Activated CD8-positive, alpha-beta T cell treated with anti-CD3 and anti-CD28 coated beads for 36 hours (primary cell): ENCODE results near the gene HAUS7. TPM values are rescaled to one million over a fixed set of nuclear protein-coding genes. Genes with fewer than 3 reads are reported as not detected.
A peak's percentile ranks its signal among the peaks of the same experiment; 100 is the strongest.

ENCODE experiments used
- ATAC-seq: fragments of 200-7000 bp; cut with Tn5 transposase; one replicate; pipeline ENCODE4 v1.10.0; 2021; ENCODE audit warnings: mild to moderate bottlenecking, moderate library complexity
- CTCF ChIA-PET: fragments of 350-600 bp; sonication (Branson Sonifier 250); formaldehyde crosslinking; loops from one replicate; lab custom pipeline; 2021; ENCODE audit warnings: antibody characterized with exemption; lab: Charles Lee
- POLR2A ChIA-PET: fragments of 350-600 bp; sonication (Branson Sonifier 250); formaldehyde crosslinking; loops from one replicate; lab custom pipeline; 2021; ENCODE audit warnings: antibody characterized with exemption; lab: Charles Lee
- DNase-seq: peaks from one replicate; pipeline ENCODE4 v3.0.0-alpha.2; 2020
- H3K27ac Mint-ChIP-seq: one replicate; pipeline ENCODE4 v1.8.0; 2021; ENCODE audit warnings: mild to moderate bottlenecking, mixed read lengths
- H3K27me3 Mint-ChIP-seq: one replicate; pipeline ENCODE4 v1.8.0; 2021; ENCODE audit warnings: mixed read lengths
- H3K36me3 Mint-ChIP-seq: one replicate; pipeline ENCODE4 v1.8.0; 2021; ENCODE audit warnings: low read depth, mixed read lengths
- H3K4me1 Mint-ChIP-seq: one replicate; pipeline ENCODE4 v1.8.0; 2021; ENCODE audit warnings: low read depth, mixed read lengths
- H3K4me3 Mint-ChIP-seq: one replicate; pipeline ENCODE4 v1.8.0; 2021; ENCODE audit warnings: mild to moderate bottlenecking, moderate library complexity, mixed read lengths
- H3K9me3 Mint-ChIP-seq: one replicate; pipeline ENCODE4 v1.8.0; 2021; ENCODE audit warnings: mixed read lengths
- intact Hi-C: fragments of 100-400 bp; cut with micrococcal nuclease; formaldehyde crosslinking; loops from one replicate; pipeline ENCODE4 v1.10.0; 2022
- total RNA-seq, 2 experiments: library from RNA; stranded (reverse); gene quantifications; one replicate each; pipeline ENCODE4 v1.2.3, GENCODE V29; 2021
- TF ChIP-seq, protein P1 (sequence below): fragments of 200-600 bp; IDR thresholded peaks from one replicate; pipeline ENCODE4 v1.8.0; 2022; ENCODE audit warnings: antibody characterized with exemption, mild to moderate bottlenecking

HAUS7 gene
- total RNA-seq, 2 experiments from 2014 or later, result 47.2 to 58.8 TPM

DNA sequence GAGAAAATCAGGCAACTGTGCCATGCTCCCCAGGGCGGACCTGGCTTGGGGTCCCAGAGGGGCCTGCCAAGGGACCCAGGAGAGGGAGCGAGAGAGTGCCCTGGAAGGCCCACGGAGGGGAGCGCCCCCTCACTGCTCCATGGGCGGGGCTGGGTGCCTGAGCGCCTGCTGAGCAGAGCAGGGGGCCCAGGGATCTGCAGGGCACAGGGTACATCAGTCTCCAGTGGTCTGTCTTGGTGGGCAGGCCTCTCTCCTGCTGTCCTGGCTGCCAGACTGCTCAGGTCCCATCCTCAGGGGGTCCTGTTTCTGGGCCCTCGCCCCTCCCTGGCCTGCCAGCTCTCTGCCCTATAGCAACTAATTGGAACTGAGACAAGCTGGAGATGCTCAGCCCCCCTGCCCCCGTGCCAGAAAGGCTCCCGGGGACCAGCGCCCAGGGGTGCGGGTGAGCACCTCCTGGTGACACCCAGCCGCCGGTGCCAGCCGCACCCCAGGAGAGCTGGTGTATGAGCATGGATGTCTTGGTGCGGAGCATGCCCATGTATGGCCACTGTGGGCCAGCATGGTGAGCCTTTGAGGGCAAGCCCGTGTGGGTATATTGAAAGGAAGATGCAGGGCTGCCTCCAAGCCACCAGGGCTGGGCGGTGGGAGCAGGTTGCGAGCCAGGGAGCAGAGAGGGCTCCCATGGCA lies 25.7 kb upstream of the HAUS7 start:
- ATAC-seq, result no peak
- H3K9me3 Mint-ChIP-seq, result no peaks in the 10 kb centered on the region

DNA sequence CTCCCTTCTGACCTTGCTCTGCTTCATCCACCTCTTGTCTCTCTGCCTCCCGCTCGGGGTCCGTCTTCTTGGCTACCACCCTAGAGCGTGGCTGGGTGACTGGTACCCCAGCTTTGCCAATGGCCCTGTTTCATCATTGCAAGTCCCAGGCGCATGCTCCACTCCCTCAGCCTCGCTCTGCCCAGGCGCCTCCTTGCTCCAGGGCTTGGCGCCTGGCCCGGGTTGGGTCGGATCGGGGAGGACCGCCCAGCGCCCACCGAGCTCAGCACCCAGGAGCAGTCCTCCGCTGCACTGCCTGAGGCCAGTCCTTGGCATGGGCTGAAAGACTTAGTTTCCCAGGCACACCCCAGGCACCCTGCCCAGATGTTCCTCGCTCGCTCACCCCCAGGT lies 25.0 kb upstream of the HAUS7 start:
- TF ChIP-seq, protein P1, sequence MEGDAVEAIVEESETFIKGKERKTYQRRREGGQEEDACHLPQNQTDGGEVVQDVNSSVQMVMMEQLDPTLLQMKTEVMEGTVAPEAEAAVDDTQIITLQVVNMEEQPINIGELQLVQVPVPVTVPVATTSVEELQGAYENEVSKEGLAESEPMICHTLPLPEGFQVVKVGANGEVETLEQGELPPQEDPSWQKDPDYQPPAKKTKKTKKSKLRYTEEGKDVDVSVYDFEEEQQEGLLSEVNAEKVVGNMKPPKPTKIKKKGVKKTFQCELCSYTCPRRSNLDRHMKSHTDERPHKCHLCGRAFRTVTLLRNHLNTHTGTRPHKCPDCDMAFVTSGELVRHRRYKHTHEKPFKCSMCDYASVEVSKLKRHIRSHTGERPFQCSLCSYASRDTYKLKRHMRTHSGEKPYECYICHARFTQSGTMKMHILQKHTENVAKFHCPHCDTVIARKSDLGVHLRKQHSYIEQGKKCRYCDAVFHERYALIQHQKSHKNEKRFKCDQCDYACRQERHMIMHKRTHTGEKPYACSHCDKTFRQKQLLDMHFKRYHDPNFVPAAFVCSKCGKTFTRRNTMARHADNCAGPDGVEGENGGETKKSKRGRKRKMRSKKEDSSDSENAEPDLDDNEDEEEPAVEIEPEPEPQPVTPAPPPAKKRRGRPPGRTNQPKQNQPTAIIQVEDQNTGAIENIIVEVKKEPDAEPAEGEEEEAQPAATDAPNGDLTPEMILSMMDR, result no peak
- ChIA-PET CTCF (interaction anchor here (1.2 kb wide), 1 partner anchor 24 kb away, joined by 5 read pairs; the partner anchor contains the start of gene HAUS7), POLR2A (no interaction called here)
- no peaks in the 10 kb centered on the region for H3K27me3 Mint-ChIP-seq
- H3K9me3 Mint-ChIP-seq, result no peaks in the 10 kb centered on the region
- ATAC-seq (no peak), DNase-seq (no peak)
- H3K4me3 Mint-ChIP-seq, result no peak overlapping the region
- no peaks in the 10 kb centered on the region for H3K4me1 Mint-ChIP-seq
- intact Hi-C loops, result no loop called here
- H3K36me3 Mint-ChIP-seq, result no peaks in the 10 kb centered on the region
- no peak overlapping the region for H3K27ac Mint-ChIP-seq

More for the DNA sequence above, 25.7 kb upstream of the HAUS7 start:
- intact Hi-C loops, result no loop called here
- CTCF ChIA-PET, result interaction anchor here (1.2 kb wide), 1 partner anchor 25 kb away, joined by 5 read pairs; the partner anchor contains the start of gene HAUS7
- POLR2A ChIA-PET, result no interaction called here
- Mint-ChIP-seq H3K27me3 (no peaks in the 10 kb centered on the region), H3K4me1 (no peaks in the 10 kb centered on the region), H3K36me3 (no peaks in the 10 kb centered on the region), H3K27ac (no peak overlapping the region), H3K4me3 (no peak overlapping the region)
- DNase-seq, result no peak
- TF ChIP-seq, protein P1, result no peak

DNA sequence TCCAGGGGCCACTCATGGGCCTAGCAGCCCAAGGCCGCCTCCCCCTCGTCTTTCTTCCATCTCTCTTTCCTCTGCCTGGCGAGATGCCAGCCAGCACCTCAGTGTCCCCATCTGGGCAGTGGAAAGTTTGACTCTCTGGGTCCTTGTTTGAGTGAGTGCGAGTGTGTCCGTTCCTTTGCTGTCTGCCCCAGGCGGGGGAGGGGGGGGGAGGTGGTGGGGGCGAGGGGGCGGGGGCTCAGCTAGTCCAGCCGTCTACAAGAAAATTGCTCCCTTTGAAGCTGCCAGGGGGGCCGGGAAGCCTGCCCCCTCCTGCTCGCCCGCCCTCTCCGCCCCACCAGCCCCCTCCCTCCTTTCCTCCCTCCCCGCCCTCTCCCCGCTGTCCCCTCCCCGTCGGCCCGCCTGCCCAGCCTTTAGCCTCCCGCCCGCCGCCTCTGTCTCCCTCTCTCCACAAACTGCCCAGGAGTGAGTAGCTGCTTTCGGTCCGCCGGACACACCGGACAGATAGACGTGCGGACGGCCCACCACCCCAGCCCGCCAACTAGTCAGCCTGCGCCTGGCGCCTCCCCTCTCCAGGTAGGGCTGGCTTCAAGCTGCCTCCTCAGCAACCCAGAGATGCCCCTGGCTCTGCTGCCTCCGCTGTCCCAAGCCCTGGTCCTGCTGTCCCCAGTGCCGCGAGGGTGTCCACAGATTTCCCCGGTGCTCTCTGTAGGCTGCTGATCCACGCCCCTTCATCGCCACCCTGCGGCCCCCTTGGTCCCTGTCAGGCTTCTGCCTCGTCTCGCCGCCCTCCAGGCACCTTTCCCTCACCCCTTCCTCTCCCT lies 24.4 kb upstream of the HAUS7 start, which contains the start of gene BGN:
Gene BGN, plus strand, starts transcription at position 440 of the 821 bp plus-strand sequence. CDS start 9,652 bp downstream, outside the sequence.
- H3K36me3 Mint-ChIP-seq, result no peaks in the 10 kb centered on the region
- peak; percentile 20 for DNase-seq
- no peak within 1 kb of the TSS for H3K4me3 Mint-ChIP-seq
- peak; percentile 49 for ATAC-seq
- intact Hi-C loops, result no loop called here
- H3K27ac Mint-ChIP-seq, result no peak within 1 kb of the TSS
- TF ChIP-seq, protein P1, result no peak
- POLR2A ChIA-PET, result no interaction called here
- CTCF ChIA-PET, result no interaction called here
- no peaks in the 10 kb centered on the region for H3K4me1 Mint-ChIP-seq
- H3K9me3 Mint-ChIP-seq, result no peaks in the 10 kb centered on the region
- H3K27me3 Mint-ChIP-seq, result no peaks in the 10 kb centered on the region

DNA sequence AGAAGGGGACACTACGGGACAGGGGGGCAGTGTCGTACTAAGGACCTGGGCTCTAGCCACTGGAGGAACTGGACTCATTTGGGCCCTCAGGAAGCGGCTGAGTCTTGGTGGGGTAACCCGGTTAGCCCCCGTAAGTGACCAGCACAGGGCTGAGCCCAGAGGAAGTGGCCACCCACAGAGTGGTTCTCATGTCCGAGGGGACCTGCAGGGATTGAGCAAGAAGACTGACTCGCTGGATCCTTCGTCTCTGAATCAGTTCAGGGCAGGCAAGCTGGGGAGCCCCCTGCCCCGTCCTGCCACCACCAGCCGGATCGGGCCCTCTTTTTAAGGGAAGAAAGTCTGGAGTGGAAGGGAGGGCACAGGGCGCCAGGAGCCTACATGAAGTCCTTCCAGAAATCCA lies 23.7 kb upstream of the HAUS7 start:
- Mint-ChIP-seq H3K27me3 (no peaks in the 10 kb centered on the region), H3K36me3 (no peaks in the 10 kb centered on the region), H3K4me1 (no peaks in the 10 kb centered on the region), H3K4me3 (no peak overlapping the region), H3K9me3 (no peaks in the 10 kb centered on the region), H3K27ac (no peak overlapping the region)
- DNase-seq (no peak), ATAC-seq (no peak)
- TF ChIP-seq, protein P1, result no peak
- ChIA-PET CTCF (no interaction called here), POLR2A (no interaction called here)
- intact Hi-C loops, result no loop called here

DNA sequence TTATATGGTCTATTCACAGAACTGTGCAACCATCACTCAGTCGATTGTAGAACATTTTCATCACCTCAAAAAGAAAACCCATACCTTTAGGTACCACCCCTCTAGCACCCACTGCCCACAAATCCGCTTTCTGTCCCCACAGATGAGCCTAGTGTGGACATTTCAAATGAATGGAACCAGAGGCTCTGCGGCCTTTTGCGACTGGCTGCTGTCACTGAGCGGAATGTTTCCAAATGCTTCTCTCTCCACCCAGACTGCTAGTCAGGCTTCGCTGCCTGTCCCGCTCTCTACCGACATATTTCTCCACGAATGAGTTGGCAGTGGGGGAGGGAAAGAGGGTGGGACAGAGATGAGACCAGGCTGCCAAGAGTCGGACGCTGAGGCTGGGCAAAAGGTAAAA lies 22.7 kb upstream of the HAUS7 start:
- ChIA-PET CTCF (no interaction called here), POLR2A (no interaction called here)
- H3K4me1 Mint-ChIP-seq, result no peaks in the 10 kb centered on the region
- no peak overlapping the region for H3K27ac Mint-ChIP-seq
- H3K27me3 Mint-ChIP-seq, result no peaks in the 10 kb centered on the region
- no peak for DNase-seq
- H3K36me3 Mint-ChIP-seq, result no peaks in the 10 kb centered on the region
- no peaks in the 10 kb centered on the region for H3K9me3 Mint-ChIP-seq
- no peak overlapping the region for H3K4me3 Mint-ChIP-seq
- no peak for ATAC-seq
- intact Hi-C loops, result no loop called here
- TF ChIP-seq, protein P1, result no peak
